Upper lobe of right lung (tissue), 1 donor: Measurements from ENCODE around the gene WNK4. TPM values are rescaled to one million over a fixed set of nuclear protein-coding genes. Genes with fewer than 3 reads are reported as not detected.

Experiments used
- ATAC-seq: fragments of 200-7000 bp; cut with Tn5 transposase; one replicate; pipeline ENCODE4 v1.9.1; 2020; ENCODE audit warnings: mild to moderate bottlenecking, moderate library complexity
- DNase-seq: peaks from one replicate; pipeline ENCODE4 v3.0.0-alpha.2; 2020
- H3K27ac ChIP-seq: fragments of 200-600 bp; one replicate; pipeline ENCODE4 v1.8.0; 2022
- H3K27me3 ChIP-seq: fragments of 200-600 bp; one replicate; pipeline ENCODE4 v1.8.0; 2022; ENCODE audit warnings: mild to moderate bottlenecking
- H3K36me3 ChIP-seq: fragments of 200-600 bp; one replicate; pipeline ENCODE4 v1.8.0; 2022
- H3K4me1 ChIP-seq: fragments of 200-600 bp; one replicate; pipeline ENCODE4 v1.8.0; 2022
- H3K4me3 ChIP-seq: fragments of 200-600 bp; one replicate; pipeline ENCODE4 v1.8.0; 2022; ENCODE audit warnings: mild to moderate bottlenecking
- H3K9me3 ChIP-seq: fragments of 200-600 bp; one replicate; pipeline ENCODE4 v1.8.0; 2022
- CTCF ChIP-seq: fragments of 200-600 bp; IDR thresholded peaks from one replicate; pipeline ENCODE4 v1.8.0; 2022; ENCODE audit warnings: antibody characterized with exemption
- intact Hi-C: fragments of 100-400 bp; cut with DNase I; formaldehyde crosslinking; loops from one replicate; pipeline ENCODE4 v1.11.0; 2022
- total RNA-seq: library from RNA; stranded (reverse); fragmentation: NEBNext Ultra II Directional; extraction: Animal tissue kit (Norgen Biotek cat#: 25700); gene quantifications from one replicate; pipeline ENCODE4 v1.2.1, GENCODE V29; 2021
- donor health status: DM: no; HTN: yes; CAD: no; lungs with severe emphysema.

The WNK4 gene
- total RNA-seq, 1 donor from 2014 or later = 0.38 TPM

GRCh38 chr17:42787266-42787665 is 6.9 kb downstream of the WNK4 start:
- H3K4me3 ChIP-seq = no peak overlapping the region
- ATAC-seq (no peak), DNase-seq (no peak)
- H3K4me1 ChIP-seq = peaks cover 4% of the 10 kb centered on the region
- intact Hi-C loops = no loop called here
- no peaks in the 10 kb centered on the region for H3K9me3 ChIP-seq
- peaks cover 43% of the 10 kb centered on the region for H3K27me3 ChIP-seq
- H3K36me3 ChIP-seq = no peaks in the 10 kb centered on the region
- no peak for TF ChIP-seq CTCF
- H3K27ac ChIP-seq = no peak overlapping the region

GRCh38 chr17:42791948-42792347 is 11.5 kb downstream of the WNK4 start:
- H3K4me1 ChIP-seq = peaks cover 3% of the 10 kb centered on the region
- ATAC-seq = no peak
- no peak for TF ChIP-seq CTCF
- intact Hi-C loops = no loop called here
- DNase-seq = no peak
- H3K36me3 ChIP-seq = no peaks in the 10 kb centered on the region
- H3K27me3 ChIP-seq = peaks cover 9% of the 10 kb centered on the region
- H3K4me3 ChIP-seq = no peak overlapping the region
- no peak overlapping the region for H3K27ac ChIP-seq
- no peaks in the 10 kb centered on the region for H3K9me3 ChIP-seq

GRCh38 chr17:42792545-42792944 is 12.1 kb downstream of the WNK4 start:
- intact Hi-C loops = no loop called here
- Histone ChIP-seq H3K36me3 (no peaks in the 10 kb centered on the region), H3K27ac (no peak overlapping the region), H3K9me3 (no peaks in the 10 kb centered on the region), H3K27me3 (peaks cover 8% of the 10 kb centered on the region), H3K4me3 (no peak overlapping the region), H3K4me1 (peaks cover 9% of the 10 kb centered on the region)
- TF ChIP-seq CTCF = no peak
- ATAC-seq = no peak
- no peak for DNase-seq

- Histone ChIP-seq H3K4me3 (no peak overlapping the region), H3K27ac (no peak overlapping the region), H3K4me1 (peaks cover 18% of the 10 kb centered on the region), H3K27me3 (no peaks in the 10 kb centered on the region), H3K36me3 (no peaks in the 10 kb centered on the region), H3K9me3 (no peaks in the 10 kb centered on the region)
- ATAC-seq (no peak), DNase-seq (no peak)
- TF ChIP-seq CTCF = no peak
- intact Hi-C loops = no loop called here
These were observed 14.7 kb downstream of the WNK4 start for GRCh38 chr17:42795061-42795460.

- no peaks in the 10 kb centered on the region for H3K36me3 ChIP-seq
- ATAC-seq (no peak), DNase-seq (no peak)
- H3K4me3 ChIP-seq = no peak overlapping the region
- peaks cover 18% of the 10 kb centered on the region for H3K4me1 ChIP-seq
- H3K27me3 ChIP-seq = no peaks in the 10 kb centered on the region
- no peak for TF ChIP-seq CTCF
- no peaks in the 10 kb centered on the region for H3K9me3 ChIP-seq
- intact Hi-C loops = no loop called here
- no peak overlapping the region for H3K27ac ChIP-seq
These were observed 15.1 kb downstream of the WNK4 start for GRCh38 chr17:42795465-42795864.

- H3K4me3 ChIP-seq = no peak overlapping the region
- H3K27me3 ChIP-seq = no peaks in the 10 kb centered on the region
- no peak for TF ChIP-seq CTCF
- intact Hi-C loops = no loop called here
- H3K36me3 ChIP-seq = no peaks in the 10 kb centered on the region
- H3K4me1 ChIP-seq = peaks cover 18% of the 10 kb centered on the region
- H3K9me3 ChIP-seq = no peaks in the 10 kb centered on the region
- DNase-seq = no peak
- no peak overlapping the region for H3K27ac ChIP-seq
- no peak for ATAC-seq
These were observed 15.8 kb downstream of the WNK4 start for GRCh38 chr17:42796066-42796758.
